Endothelial cell (in vitro differentiated cells): ENCODE data around the gene LTBP4. TPM values are rescaled to one million over a fixed set of nuclear protein-coding genes. Genes with fewer than 3 reads are reported as not detected.
A peak's percentile ranks its signal among the peaks of the same experiment; 100 is the strongest.

ENCODE experiments used
- DNase-seq: peaks from one replicate; pipeline ENCODE4 v3.0.0; 2021; ENCODE audit warnings: low spot score
- H3K27ac Mint-ChIP-seq: one replicate; pipeline ENCODE4 v1.8.0; 2021; ENCODE audit warnings: mixed read lengths, inconsistent platforms; ENCODE audit not compliant: unreplicated experiment
- H3K27me3 Mint-ChIP-seq: one replicate; pipeline ENCODE4 v1.8.0; 2021; ENCODE audit warnings: mild to moderate bottlenecking, moderate library complexity, mixed read lengths, inconsistent platforms; ENCODE audit not compliant: unreplicated experiment
- H3K36me3 Mint-ChIP-seq: one replicate; pipeline ENCODE4 v1.8.0; 2021; ENCODE audit warnings: mild to moderate bottlenecking, low read depth, mixed read lengths, inconsistent platforms; ENCODE audit not compliant: unreplicated experiment
- H3K4me1 Mint-ChIP-seq: one replicate; pipeline ENCODE4 v1.8.0; 2021; ENCODE audit warnings: mild to moderate bottlenecking, mixed read lengths, inconsistent platforms; ENCODE audit not compliant: unreplicated experiment
- H3K4me3 Mint-ChIP-seq: one replicate; pipeline ENCODE4 v1.8.0; 2021; ENCODE audit warnings: mild to moderate bottlenecking, mixed read lengths, inconsistent platforms; ENCODE audit not compliant: unreplicated experiment
- H3K9me3 Mint-ChIP-seq: one replicate; pipeline ENCODE4 v1.8.0; 2021; ENCODE audit warnings: mixed read lengths, inconsistent platforms; ENCODE audit not compliant: unreplicated experiment
- total RNA-seq: library from RNA; stranded (reverse); fragmentation: NEBNext Ultra II Directional; extraction: Animal tissue kit (Norgen Biotek cat#: 25700); gene quantifications from one replicate; pipeline ENCODE4 v1.2.1, GENCODE V29; 2021; ENCODE audit not compliant: unreplicated experiment
- TF ChIP-seq, protein P1 (sequence below): fragments of 200-600 bp; sonication (generic); IDR thresholded peaks from one replicate; pipeline ENCODE4 v1.5.0; 2021; ENCODE audit warnings: antibody characterized with exemption; ENCODE audit not compliant: unreplicated experiment

The LTBP4 gene
- total RNA-seq, 1 donor from 2014 or later: 175 TPM

DNA sequence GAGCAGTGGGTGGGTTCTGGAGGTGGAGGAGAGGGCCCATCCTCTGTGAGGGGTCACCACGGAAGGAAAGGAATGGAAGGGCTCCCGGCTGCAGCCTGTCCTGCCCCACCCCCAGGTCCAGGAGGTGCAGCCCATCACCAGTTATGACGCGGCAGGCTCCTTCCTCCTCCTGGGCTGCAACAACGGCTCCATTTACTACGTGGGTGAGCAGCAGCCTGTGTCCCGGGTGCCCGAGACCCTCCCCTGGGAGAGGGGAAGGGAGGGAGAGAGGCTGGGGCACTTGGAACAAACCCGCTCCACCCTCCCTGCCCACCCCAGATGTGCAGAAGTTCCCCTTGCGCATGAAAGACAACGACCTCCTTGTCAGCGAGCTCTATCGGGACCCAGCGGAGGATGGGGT lies 17.9 kb upstream of the LTBP4 start:
- TF ChIP-seq, protein P1, sequence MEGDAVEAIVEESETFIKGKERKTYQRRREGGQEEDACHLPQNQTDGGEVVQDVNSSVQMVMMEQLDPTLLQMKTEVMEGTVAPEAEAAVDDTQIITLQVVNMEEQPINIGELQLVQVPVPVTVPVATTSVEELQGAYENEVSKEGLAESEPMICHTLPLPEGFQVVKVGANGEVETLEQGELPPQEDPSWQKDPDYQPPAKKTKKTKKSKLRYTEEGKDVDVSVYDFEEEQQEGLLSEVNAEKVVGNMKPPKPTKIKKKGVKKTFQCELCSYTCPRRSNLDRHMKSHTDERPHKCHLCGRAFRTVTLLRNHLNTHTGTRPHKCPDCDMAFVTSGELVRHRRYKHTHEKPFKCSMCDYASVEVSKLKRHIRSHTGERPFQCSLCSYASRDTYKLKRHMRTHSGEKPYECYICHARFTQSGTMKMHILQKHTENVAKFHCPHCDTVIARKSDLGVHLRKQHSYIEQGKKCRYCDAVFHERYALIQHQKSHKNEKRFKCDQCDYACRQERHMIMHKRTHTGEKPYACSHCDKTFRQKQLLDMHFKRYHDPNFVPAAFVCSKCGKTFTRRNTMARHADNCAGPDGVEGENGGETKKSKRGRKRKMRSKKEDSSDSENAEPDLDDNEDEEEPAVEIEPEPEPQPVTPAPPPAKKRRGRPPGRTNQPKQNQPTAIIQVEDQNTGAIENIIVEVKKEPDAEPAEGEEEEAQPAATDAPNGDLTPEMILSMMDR: no peak
- H3K27ac Mint-ChIP-seq: no peak overlapping the region
- peaks cover 5% of the 10 kb centered on the region for H3K4me1 Mint-ChIP-seq
- no peaks in the 10 kb centered on the region for H3K9me3 Mint-ChIP-seq
- H3K27me3 Mint-ChIP-seq: peaks cover 4% of the 10 kb centered on the region
- H3K4me3 Mint-ChIP-seq: no peak overlapping the region
- peaks cover 40% of the 10 kb centered on the region for H3K36me3 Mint-ChIP-seq
- no peak for DNase-seq

DNA sequence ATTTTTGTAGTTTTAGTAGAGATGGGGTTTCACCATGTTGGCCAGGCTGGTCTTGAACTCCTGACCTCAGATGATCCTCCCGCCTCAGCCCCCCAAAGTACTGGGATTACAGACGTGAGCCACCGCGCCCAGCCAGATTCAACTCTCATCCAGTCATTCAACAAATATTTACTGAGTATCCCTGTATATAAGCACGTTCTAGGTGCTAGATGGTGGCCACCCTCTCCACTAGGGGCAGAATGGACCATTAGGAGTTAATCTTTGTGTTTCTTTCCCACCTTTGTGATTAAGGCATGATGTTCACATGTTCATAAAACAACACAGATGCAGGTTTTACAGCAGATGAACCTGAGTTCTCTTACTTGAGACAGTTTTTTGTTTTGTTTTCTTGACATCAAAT lies 17.2 kb upstream of the LTBP4 start:
- Mint-ChIP-seq H3K9me3 (no peaks in the 10 kb centered on the region), H3K4me1 (no peaks in the 10 kb centered on the region), H3K27me3 (peaks cover 5% of the 10 kb centered on the region), H3K4me3 (no peak overlapping the region), H3K27ac (no peak overlapping the region), H3K36me3 (peaks cover 41% of the 10 kb centered on the region)
- no peak for DNase-seq
- TF ChIP-seq, protein P1: peak; percentile 24

DNA sequence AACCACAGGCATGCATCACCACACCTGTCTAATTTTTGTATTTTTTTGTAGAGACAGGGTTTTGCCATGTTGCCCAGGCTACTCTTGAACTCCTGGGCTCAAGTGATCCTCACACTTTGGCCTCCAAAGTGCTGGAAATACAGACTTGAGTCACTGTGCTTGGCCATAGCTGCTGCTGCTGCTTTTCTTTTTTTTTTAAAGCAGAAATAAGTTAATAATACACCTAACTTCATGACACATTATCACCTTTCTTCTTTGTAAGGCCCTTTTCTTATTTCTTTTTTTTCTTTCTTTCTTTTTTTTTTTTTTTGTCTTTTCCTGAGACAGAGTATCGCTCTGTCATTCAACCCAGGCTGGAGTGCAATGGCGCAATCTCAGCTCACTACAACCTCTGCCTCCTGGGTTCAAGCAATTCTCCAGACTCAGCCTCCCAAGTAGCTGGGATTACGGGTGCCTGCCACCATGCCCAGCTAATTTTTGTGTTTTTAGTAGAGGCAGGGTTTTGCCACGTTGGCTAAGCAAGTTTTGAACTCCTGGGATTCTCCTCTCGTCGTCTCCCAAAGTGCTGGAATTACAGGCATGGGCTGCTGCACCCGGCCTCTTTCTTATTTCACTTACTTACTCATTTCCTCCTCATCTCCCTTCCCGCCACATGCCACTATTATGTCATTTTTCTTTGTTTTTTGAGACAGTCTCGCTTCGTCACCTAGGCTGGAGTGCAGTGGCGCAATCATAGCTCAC lies 15.8 kb upstream of the LTBP4 start:
- peaks cover 41% of the 10 kb centered on the region for H3K36me3 Mint-ChIP-seq
- H3K4me1 Mint-ChIP-seq: no peaks in the 10 kb centered on the region

DNA sequence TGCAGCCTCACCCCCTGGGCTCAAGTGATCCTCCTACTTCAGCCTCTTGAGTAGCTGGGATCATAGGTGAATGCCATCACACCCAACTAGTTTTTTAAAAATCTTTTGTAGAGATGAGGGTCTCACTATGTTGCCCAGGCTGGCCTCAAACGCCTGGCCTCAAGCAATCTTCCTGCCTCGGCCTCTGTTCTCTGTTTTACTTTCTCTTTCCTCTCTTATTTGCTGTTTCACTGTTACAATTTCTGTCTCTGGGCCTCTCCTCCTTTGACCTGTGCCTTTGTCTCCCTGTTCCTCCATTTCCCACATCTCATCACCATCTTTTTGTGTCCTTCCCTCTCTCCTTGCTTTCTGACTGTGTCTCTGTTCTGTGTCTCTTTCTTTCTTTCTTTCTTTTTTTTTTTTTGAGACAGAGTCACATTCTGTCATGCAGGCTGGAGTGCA lies 15.2 kb upstream of the LTBP4 start:
- no peak overlapping the region for H3K4me3 Mint-ChIP-seq
- H3K4me1 Mint-ChIP-seq: no peaks in the 10 kb centered on the region
- H3K9me3 Mint-ChIP-seq: no peaks in the 10 kb centered on the region
- no peak for DNase-seq
- H3K36me3 Mint-ChIP-seq: peaks cover 35% of the 10 kb centered on the region
- H3K27me3 Mint-ChIP-seq: peaks cover 7% of the 10 kb centered on the region
- TF ChIP-seq, protein P1: no peak
- H3K27ac Mint-ChIP-seq: no peak overlapping the region

More for the DNA sequence above, 15.8 kb upstream of the LTBP4 start:
- TF ChIP-seq, protein P1: no peak
- Mint-ChIP-seq H3K4me3 (no peak overlapping the region), H3K9me3 (no peaks in the 10 kb centered on the region), H3K27ac (no peak overlapping the region), H3K27me3 (peaks cover 6% of the 10 kb centered on the region)
- no peak for DNase-seq

DNA sequence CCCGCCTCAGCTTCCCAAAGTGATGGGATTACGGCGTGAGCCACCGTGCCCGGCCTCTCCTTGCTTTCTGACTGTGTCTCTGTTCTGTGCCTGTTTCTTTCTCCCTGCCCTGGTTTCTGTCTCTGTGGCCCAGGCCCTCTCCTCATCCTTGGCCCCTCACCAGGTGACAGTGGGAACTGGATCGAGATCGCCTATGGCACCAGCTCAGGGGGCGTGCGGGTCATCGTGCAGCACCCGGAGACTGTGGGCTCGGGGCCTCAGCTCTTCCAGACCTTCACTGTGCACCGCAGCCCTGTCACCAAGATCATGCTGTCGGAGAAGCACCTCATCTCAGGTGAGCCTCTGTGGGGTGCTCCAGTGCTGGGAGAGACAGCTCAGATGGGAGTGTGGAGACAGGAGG lies 14.6 kb upstream of the LTBP4 start:
- Mint-ChIP-seq H3K4me3 (peak overlapping the region; percentile 7), H3K36me3 (peaks cover 33% of the 10 kb centered on the region), H3K27me3 (peaks cover 8% of the 10 kb centered on the region), H3K27ac (no peak overlapping the region), H3K9me3 (no peaks in the 10 kb centered on the region), H3K4me1 (no peaks in the 10 kb centered on the region)
- DNase-seq: no peak
- TF ChIP-seq, protein P1: no peak
